Activated naive CD8-positive, alpha-beta T cell treated with anti-CD3 and anti-CD28 coated beads for 36 hours (primary cell): Measurements from ENCODE around the gene CNOT4. TPM values are rescaled to one million over a fixed set of nuclear protein-coding genes. Genes with fewer than 3 reads are reported as not detected.
"Not testable (repeated sequence)": the region's sequence is repeated elsewhere in the genome, so short reads cannot be mapped to it uniquely, and the experiment has no call there.

Experiments
- DNase-seq: peaks from one replicate; pipeline ENCODE4 v3.0.0; 2021
- H3K27ac Mint-ChIP-seq: one replicate; pipeline ENCODE4 v1.8.0; 2022; ENCODE audit warnings: mild to moderate bottlenecking, moderate library complexity, mixed read lengths
- H3K27me3 Mint-ChIP-seq: one replicate; pipeline ENCODE4 v1.8.0; 2022; ENCODE audit warnings: mild to moderate bottlenecking, mixed read lengths
- H3K36me3 Mint-ChIP-seq: one replicate; pipeline ENCODE4 v1.8.0; 2021; ENCODE audit warnings: mild to moderate bottlenecking, mixed read lengths
- H3K4me1 Mint-ChIP-seq: one replicate; pipeline ENCODE4 v1.8.0; 2021; ENCODE audit warnings: mixed read lengths
- H3K4me3 Mint-ChIP-seq: one replicate; pipeline ENCODE4 v1.8.0; 2022; ENCODE audit warnings: mild to moderate bottlenecking, moderate library complexity, mixed read lengths
- H3K9me3 Mint-ChIP-seq: one replicate; pipeline ENCODE4 v1.8.0; 2022; ENCODE audit warnings: mixed read lengths
- total RNA-seq, 2 experiments: library from RNA; stranded (reverse); gene quantifications; one replicate each; pipeline ENCODE4 v1.2.3, GENCODE V29; 2021

The CNOT4 gene
- total RNA-seq, 2 experiments from 2014 or later, result 17.0 to 17.5 TPM

- Mint-ChIP-seq H3K9me3 (peaks cover 4% of the 10 kb centered on the region), H3K27ac (no peak overlapping the region), H3K36me3 (peaks cover 3% of the 10 kb centered on the region), H3K4me3 (no peak overlapping the region), H3K27me3 (no peaks in the 10 kb centered on the region), H3K4me1 (peaks cover 5% of the 10 kb centered on the region)
- DNase-seq, result no peak
Measured at GRCh38 chr7:135330088-135330487, 179.8 kb downstream of the CNOT4 start.

- Mint-ChIP-seq H3K4me3 (no peak overlapping the region), H3K9me3 (peaks cover 14% of the 10 kb centered on the region), H3K27ac (no peak overlapping the region), H3K4me1 (peaks cover 5% of the 10 kb centered on the region), H3K36me3 (peaks cover 3% of the 10 kb centered on the region), H3K27me3 (no peaks in the 10 kb centered on the region)
- no peak for DNase-seq
Measured at GRCh38 chr7:135328526-135328925, 181.4 kb downstream of the CNOT4 start.

- Mint-ChIP-seq H3K27me3 (no peaks in the 10 kb centered on the region), H3K9me3 (peaks cover 14% of the 10 kb centered on the region), H3K4me1 (peaks cover 3% of the 10 kb centered on the region), H3K36me3 (no peaks in the 10 kb centered on the region), H3K27ac (no peak overlapping the region), H3K4me3 (no peak overlapping the region)
- no peak for DNase-seq
Measured at GRCh38 chr7:135328053-135328452, 181.8 kb downstream of the CNOT4 start.

- no peak overlapping the region for H3K27ac Mint-ChIP-seq
- H3K27me3 Mint-ChIP-seq, result no peaks in the 10 kb centered on the region
- no peaks in the 10 kb centered on the region for H3K36me3 Mint-ChIP-seq
- peaks cover 14% of the 10 kb centered on the region for H3K9me3 Mint-ChIP-seq
- no peak for DNase-seq
- no peaks in the 10 kb centered on the region for H3K4me1 Mint-ChIP-seq
- H3K4me3 Mint-ChIP-seq, result no peak overlapping the region
Measured at GRCh38 chr7:135327458-135327857, 182.4 kb downstream of the CNOT4 start.

GRCh38 chr7:135326636-135327280, 183.1 kb downstream of the CNOT4 start:
- no peaks in the 10 kb centered on the region for H3K36me3 Mint-ChIP-seq

GRCh38 chr7:135322571-135323340, 187.1 kb downstream of the CNOT4 start:
- H3K9me3 Mint-ChIP-seq, result peaks cover 14% of the 10 kb centered on the region
- no peaks in the 10 kb centered on the region for H3K4me1 Mint-ChIP-seq
- no peaks in the 10 kb centered on the region for H3K36me3 Mint-ChIP-seq
- H3K4me3 Mint-ChIP-seq, result no peak overlapping the region
- DNase-seq, result no peak
- H3K27me3 Mint-ChIP-seq, result no peaks in the 10 kb centered on the region
- H3K27ac Mint-ChIP-seq, result no peak overlapping the region

More at GRCh38 chr7:135326636-135327280, 183.1 kb downstream of the CNOT4 start:
- Mint-ChIP-seq H3K4me1 (no peaks in the 10 kb centered on the region), H3K9me3 (peaks cover 14% of the 10 kb centered on the region), H3K4me3 (no peak overlapping the region), H3K27ac (no peak overlapping the region), H3K27me3 (no peaks in the 10 kb centered on the region)
- no peak for DNase-seq

- Mint-ChIP-seq H3K9me3 (peaks cover 14% of the 10 kb centered on the region), H3K27me3 (no peaks in the 10 kb centered on the region), H3K4me3 (no peak overlapping the region), H3K4me1 (no peaks in the 10 kb centered on the region), H3K27ac (no peak overlapping the region), H3K36me3 (no peaks in the 10 kb centered on the region)
- DNase-seq, result no peak
Measured at GRCh38 chr7:135321556-135321955, 188.3 kb downstream of the CNOT4 start.

GRCh38 chr7:135320953-135321352, 188.9 kb downstream of the CNOT4 start:
- H3K4me1 Mint-ChIP-seq, DNase-seq, H3K27me3 Mint-ChIP-seq, H3K4me3 Mint-ChIP-seq, H3K36me3 Mint-ChIP-seq, H3K27ac Mint-ChIP-seq: not testable (repeated sequence)
- peaks cover 14% of the 10 kb centered on the region for H3K9me3 Mint-ChIP-seq

GRCh38 chr7:135320268-135320667, 189.6 kb downstream of the CNOT4 start:
- DNase-seq, result no peak
- no peaks in the 10 kb centered on the region for H3K27me3 Mint-ChIP-seq
- H3K36me3 Mint-ChIP-seq, result no peaks in the 10 kb centered on the region
- no peak overlapping the region for H3K4me3 Mint-ChIP-seq
- H3K4me1 Mint-ChIP-seq, result no peaks in the 10 kb centered on the region
- peaks cover 10% of the 10 kb centered on the region for H3K9me3 Mint-ChIP-seq
- no peak overlapping the region for H3K27ac Mint-ChIP-seq

- H3K4me3 Mint-ChIP-seq, result no peak overlapping the region
- H3K27me3 Mint-ChIP-seq, result no peaks in the 10 kb centered on the region
- H3K4me1 Mint-ChIP-seq, result no peaks in the 10 kb centered on the region
- H3K9me3 Mint-ChIP-seq, result no peaks in the 10 kb centered on the region
- no peaks in the 10 kb centered on the region for H3K36me3 Mint-ChIP-seq
- no peak overlapping the region for H3K27ac Mint-ChIP-seq
- no peak for DNase-seq
Measured at GRCh38 chr7:135317676-135318325, 192.1 kb downstream of the CNOT4 start.

- no peaks in the 10 kb centered on the region for H3K27me3 Mint-ChIP-seq
- no peak for DNase-seq
- H3K4me1 Mint-ChIP-seq, result no peaks in the 10 kb centered on the region
- H3K9me3 Mint-ChIP-seq, result no peaks in the 10 kb centered on the region
- H3K27ac Mint-ChIP-seq, result no peak overlapping the region
- H3K4me3 Mint-ChIP-seq, result no peak overlapping the region
- H3K36me3 Mint-ChIP-seq, result no peaks in the 10 kb centered on the region
Measured at GRCh38 chr7:135316648-135317313, 193.1 kb downstream of the CNOT4 start.

- no peak for DNase-seq
- Mint-ChIP-seq H3K27me3 (no peaks in the 10 kb centered on the region), H3K9me3 (no peaks in the 10 kb centered on the region), H3K36me3 (no peaks in the 10 kb centered on the region), H3K4me1 (no peaks in the 10 kb centered on the region), H3K4me3 (no peak overlapping the region), H3K27ac (no peak overlapping the region)
Measured at GRCh38 chr7:135313971-135314370, 195.9 kb downstream of the CNOT4 start.
